GM10847 (cell line): ENCODE data around the gene NOP9.

ENCODE experiments used
- POLR2A ChIP-seq: IDR thresholded peaks from 2 replicates; pipeline ENCODE4 v1.6.1; 2011; ENCODE audit not compliant: insufficient read length; ENCODE audit errors: extremely low read depth

The NOP9 gene

GRCh38 chr14:24285351-24285750 is 14.3 kb upstream of the NOP9 start:
- no peak for TF ChIP-seq POLR2A

GRCh38 chr14:24286996-24287395 is 12.7 kb upstream of the NOP9 start:
- TF ChIP-seq POLR2A: no peak

GRCh38 chr14:24289649-24290280 is 9.9 kb upstream of the NOP9 start:
- TF ChIP-seq POLR2A: no peak

DNA sequence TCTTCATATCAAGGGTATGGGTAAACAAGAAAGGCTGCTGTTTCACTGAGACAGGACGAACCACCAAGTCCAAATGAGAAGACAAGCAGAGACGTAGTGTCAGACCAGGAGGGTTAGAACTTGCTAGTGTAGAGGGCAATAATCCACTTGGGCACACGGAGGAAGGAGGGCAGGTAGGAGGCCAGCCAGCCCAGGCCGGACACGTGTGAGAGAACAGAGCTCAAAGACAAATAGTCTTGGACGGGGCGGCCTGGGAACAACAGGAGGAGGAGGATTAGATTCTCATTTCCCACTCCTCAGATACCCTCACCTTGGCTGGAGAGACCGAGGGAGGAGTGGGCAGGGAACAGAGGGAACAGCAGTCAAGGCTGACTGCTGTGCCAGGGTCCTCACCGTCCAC is 8.9 kb upstream of the NOP9 start:
- TF ChIP-seq POLR2A: no peak

- TF ChIP-seq POLR2A: no peak
Measured at GRCh38 chr14:24291446-24292117, 8.1 kb upstream of the NOP9 start.

DNA sequence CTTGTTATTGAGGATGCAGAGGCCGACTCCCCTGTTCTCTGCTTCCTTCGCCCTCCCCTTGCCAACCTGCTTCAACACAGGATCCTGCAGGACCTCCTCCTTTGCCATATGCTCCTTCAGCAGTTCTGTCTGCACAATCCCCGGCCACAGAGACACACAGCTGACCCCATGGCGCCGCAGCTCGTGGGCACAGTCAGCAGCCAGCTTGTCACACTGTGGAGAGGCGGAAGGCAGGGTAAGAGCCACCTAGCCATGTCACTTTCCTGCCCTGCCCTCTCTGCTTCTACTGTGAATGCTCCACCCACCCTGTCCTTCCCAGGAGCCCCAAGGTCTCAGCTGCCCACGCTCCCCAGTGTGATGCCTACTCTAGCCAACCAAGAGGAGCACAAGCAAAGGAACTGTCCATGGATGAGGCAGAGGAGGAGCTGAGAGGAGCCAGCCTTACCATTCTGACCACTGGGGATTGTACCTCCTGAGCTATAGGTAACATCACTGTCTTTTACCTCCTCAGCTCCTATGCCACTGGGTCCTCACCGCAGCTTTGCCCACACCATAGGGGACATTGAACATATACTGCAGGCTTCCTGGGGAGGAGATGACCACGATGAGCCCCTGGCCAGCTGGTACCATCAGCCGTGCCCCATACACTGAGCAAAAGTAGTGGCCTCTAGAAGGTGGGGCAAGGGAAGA is 7.4 kb upstream of the NOP9 start:
- no peak for TF ChIP-seq POLR2A

DNA sequence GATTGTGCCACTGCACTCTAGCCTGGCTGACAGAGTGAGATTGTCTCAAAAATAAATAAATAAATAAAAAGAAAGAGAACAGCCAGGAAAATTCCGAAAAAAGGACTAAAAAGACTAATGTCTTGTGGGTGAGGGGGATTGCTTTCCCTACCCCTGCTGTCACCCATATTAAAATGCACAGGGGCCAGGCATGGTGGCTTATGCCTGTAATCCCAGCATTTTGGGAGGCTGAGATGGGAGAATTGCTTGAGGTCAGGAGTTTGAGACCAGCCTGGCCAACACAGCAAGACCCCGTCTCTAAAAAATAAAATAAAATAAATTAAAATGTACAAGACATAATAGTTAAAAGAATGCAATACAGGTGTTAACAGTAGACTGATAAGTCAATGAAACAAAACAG is 6.1 kb upstream of the NOP9 start:
- TF ChIP-seq POLR2A: no peak

GRCh38 chr14:24296341-24297157 is 3.1 kb upstream of the NOP9 start:
- TF ChIP-seq POLR2A: no peak

DNA sequence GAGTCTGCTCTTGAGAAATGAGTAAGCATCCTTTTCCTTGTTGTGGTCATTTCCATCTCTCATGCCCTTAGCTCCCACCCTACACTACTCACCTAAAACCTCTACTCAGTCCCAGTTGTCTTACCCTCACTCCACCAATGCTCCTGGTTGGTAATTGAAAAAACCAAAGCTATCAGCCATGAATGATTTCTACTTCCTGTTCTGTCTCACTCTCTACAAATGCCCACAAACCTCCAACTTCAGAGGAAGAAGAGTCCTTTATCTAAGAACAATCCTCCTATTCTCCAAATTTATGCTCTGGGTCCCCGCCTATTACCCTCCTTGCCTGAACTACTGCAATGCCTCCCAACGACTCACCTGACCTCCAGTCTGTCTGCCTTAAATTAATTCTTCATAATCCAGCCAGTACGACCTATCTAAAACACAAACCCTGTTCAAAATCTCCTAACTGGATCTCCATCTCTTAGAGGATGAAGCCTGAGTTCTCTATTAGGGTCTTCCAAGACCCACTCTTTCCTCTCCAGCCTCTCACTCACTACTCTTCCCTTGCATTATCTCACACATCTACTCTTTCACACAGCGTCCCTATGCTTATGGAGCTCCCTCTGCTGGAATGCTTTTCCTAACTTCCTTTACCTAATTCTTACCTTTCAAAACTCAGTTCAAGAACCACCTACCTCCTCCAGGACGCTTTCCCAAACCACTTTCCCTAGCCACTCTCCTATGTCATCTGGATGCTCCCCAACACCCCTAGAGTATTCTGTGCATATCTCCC is 2.3 kb upstream of the NOP9 start:
- TF ChIP-seq POLR2A: no peak

DNA sequence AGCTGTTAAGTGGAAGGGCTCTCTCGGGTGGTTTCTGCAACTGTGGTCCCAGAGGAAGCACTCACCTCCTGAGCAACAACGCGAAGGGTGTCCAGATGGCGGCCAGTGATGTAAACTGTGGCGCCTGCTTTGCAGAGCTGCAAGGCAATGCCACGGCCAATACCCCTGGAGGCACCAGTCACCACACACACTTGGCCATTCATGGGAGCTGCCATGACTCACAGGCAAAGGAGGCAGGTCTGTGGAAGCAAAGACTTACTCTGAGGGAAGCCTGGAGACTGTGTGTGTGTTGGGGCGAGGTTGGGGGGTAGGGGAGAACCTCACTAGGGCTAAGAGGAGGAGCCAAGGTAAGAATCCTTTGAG is 777 bp upstream of the NOP9 start:
- no peak for TF ChIP-seq POLR2A

DNA sequence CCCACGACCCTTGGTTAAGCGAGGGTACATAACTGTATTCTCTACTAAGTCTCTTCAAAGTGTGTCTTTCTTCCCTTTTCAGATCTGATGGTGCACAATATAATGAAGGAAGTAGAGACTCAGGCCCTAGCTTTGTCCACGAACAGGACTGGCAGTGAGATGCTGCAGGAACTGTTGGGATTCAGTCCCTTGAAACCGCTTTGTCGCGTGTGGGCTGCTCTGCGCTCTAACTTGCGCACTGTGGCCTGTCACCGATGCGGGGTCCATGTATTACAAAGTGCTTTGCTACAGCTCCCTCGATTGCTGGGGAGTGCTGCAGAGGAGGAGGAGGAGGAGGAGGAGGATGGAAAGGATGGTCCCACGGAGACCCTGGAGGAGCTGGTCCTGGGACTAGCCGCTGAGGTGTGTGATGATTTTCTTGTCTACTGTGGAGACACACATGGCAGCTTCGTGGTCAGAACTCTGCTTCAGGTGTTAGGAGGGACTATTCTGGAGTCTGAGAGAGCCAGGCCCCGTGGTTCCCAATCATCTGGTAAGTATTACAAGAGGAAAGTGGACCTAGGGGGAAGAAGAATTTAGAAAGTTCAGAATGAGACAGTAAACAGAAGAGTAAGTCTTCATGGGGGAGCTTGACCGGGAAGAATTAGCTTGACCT is 803 bp downstream of the NOP9 start:
- no peak for TF ChIP-seq POLR2A

DNA sequence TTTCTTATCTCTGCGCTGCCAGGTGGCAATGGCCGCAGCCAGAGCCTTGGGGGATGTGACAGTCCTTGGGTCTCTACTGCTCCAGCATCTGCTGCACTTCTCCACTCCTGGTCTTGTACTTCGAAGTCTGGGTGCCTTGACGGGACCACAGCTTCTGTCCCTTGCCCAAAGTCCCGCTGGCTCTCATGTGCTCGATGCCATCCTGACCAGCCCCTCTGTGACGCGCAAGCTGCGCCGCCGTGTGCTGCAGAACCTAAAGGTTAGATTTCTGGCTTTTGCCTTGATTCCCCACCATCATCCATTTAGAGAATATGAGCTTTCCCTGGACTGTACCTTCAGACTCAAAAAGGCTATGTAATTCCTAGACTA is 4.4 kb downstream of the NOP9 start:
- no peak for TF ChIP-seq POLR2A

DNA sequence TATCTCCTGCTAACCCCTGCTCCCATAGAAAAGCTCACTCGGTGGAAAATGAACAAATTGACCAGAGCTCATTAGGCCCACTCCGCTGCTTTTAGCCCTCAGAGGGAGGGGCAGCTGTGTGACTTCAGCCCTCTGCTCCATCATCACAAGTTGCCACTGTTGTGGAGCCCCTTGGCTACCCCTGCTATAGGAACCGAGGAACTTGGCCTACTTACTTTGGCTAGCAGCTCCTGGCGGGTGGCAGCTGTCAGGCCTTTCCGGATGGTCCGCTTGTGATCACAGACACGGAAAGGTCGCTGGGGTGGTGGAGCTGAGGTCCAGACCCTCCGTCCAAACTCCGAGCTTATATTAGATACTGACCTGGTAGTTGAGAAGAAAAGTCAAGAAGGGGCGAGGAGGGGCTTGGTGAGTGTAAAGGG is 7.5 kb downstream of the NOP9 start:
- no peak for TF ChIP-seq POLR2A

DNA sequence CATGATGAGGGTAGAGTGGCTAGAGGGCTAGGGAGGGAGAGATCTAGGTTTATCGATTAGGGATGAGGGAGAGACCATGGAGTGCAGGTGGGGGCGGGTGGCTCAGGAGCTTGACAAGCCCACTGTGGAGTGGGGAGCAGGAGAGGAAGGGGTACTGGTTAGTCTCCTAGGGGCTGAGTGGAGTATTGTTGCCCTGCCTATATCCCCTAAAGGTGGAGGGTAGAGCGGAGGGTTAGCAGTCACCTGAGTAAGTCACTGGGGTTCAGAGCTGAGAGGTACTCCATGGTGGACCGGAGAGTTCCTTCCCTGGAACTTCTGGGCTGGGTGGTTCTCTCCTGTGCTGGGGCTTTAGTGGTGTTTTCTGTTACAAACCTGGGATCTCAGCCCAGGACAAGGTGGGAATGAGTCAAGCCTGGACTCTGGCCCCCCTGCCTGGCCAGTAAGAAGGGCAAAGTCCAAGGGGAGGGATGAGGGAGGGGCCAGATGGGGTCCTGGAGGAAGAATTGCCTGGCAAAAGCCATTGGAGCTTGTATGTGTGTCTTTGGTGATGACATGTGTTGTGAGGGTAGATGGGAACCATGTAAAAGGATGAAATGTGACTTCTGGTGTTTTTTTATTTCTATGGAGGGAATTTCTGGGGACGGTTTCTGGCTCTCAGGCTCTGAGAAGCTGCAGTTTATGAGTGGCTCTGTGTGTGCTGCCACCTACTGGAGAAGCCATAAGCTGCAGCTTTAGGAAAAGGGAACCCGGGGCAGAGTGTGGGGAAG is 8.1 kb downstream of the NOP9 start, which contains the start of gene CIDEB:
Gene CIDEB (minus strand): TSS at position 403 of the 767 bp plus-strand sequence. CDS start 119 bp downstream, at position 284.
- no peak for TF ChIP-seq POLR2A
